NB4 (cell line): ENCODE data around the gene PRKD2.

Experiments used
- DNase-seq: peaks from one replicate; pipeline ENCODE4 v3.0.0; 2010; ENCODE audit warnings: low read depth
- H3K4me3 ChIP-seq: one replicate; pipeline ENCODE4 v1.5.1; 2011; ENCODE audit warnings: mild to moderate bottlenecking, low read depth, low read length, moderate library complexity
- CTCF ChIP-seq: IDR thresholded peaks from one replicate; pipeline ENCODE4 v1.5.1; 2012; ENCODE audit warnings: low read depth, low read length
- MAX ChIP-seq: IDR thresholded peaks from 2 replicates; pipeline ENCODE4 v1.6.1; 2011; ENCODE audit warnings: low read depth, low read length
- MYC ChIP-seq: IDR thresholded peaks from 2 replicates; pipeline ENCODE4 v1.6.1; 2011; ENCODE audit warnings: low read depth, low read length
- POLR2A ChIP-seq: IDR thresholded peaks from 2 replicates; pipeline ENCODE4 v1.6.1; 2011; ENCODE audit warnings: mild to moderate bottlenecking; ENCODE audit not compliant: insufficient read length; ENCODE audit errors: extremely low read depth

PRKD2 gene

GRCh38 chr19:46724468-46724867, 7.6 kb upstream of the PRKD2 start:
- H3K4me3 ChIP-seq: no peak overlapping the region
- DNase-seq: no peak
- TF ChIP-seq MAX (no peak), POLR2A (no peak), MYC (no peak), CTCF (no peak)

GRCh38 chr19:46723471-46723870, 6.6 kb upstream of the PRKD2 start:
- H3K4me3 ChIP-seq: no peak overlapping the region
- DNase-seq: no peak
- TF ChIP-seq MAX (no peak), MYC (no peak), POLR2A (no peak), CTCF (no peak)

GRCh38 chr19:46723023-46723461, 6.1 kb upstream of the PRKD2 start:
- no peak overlapping the region for H3K4me3 ChIP-seq
- peak; percentile 52 for DNase-seq
- peak; percentile 6 for TF ChIP-seq POLR2A
- peak; percentile 50 for TF ChIP-seq MAX
- TF ChIP-seq MYC: no peak
- TF ChIP-seq CTCF: no peak

GRCh38 chr19:46722421-46723022, 5.6 kb upstream of the PRKD2 start:
- TF ChIP-seq MAX: peak; percentile 67
- no peak for TF ChIP-seq MYC
- no peak for TF ChIP-seq CTCF
- TF ChIP-seq POLR2A: no peak
- H3K4me3 ChIP-seq: no peak overlapping the region
- DNase-seq: peak; percentile 85

GRCh38 chr19:46722004-46722380, 5.1 kb upstream of the PRKD2 start:
- no peak for DNase-seq
- TF ChIP-seq MYC: no peak
- TF ChIP-seq MAX: no peak
- no peak for TF ChIP-seq CTCF
- no peak for TF ChIP-seq POLR2A
- no peak overlapping the region for H3K4me3 ChIP-seq
